GM23338 (cell line): ENCODE results near the gene NME4. TPM values are rescaled to one million over a fixed set of nuclear protein-coding genes. Genes with fewer than 3 reads are reported as not detected.

Experiments
- ATAC-seq: fragments of 200-7000 bp; cut with Tn5 transposase; 3 replicates; pipeline ENCODE4 v1.9.1; 2020
- DNase-seq: peaks from one replicate; pipeline ENCODE4 v3.0.0-alpha.2; 2015; ENCODE audit warnings: low spot score
- H2AFZ ChIP-seq: fragments of 200-600 bp; sonication (generic); 2 replicates; pipeline ENCODE4 v1.8.0; 2016; ENCODE audit warnings: antibody characterized with exemption, mild to moderate bottlenecking, moderate library complexity
- H3F3A ChIP-seq: fragments of 200-600 bp; sonication (generic); replicated peaks from 2 replicates; pipeline ENCODE4 v1.8.0; 2017; ENCODE audit warnings: antibody characterized with exemption, mixed run types, low read depth
- H3K27ac ChIP-seq: fragments of 200-600 bp; sonication (generic); 2 replicates; pipeline ENCODE4 v1.6.1; 2016; ENCODE audit warnings: low read depth
- H3K27me3 ChIP-seq: fragments of 200-600 bp; sonication (generic); 2 replicates; pipeline ENCODE4 v1.8.0; 2016; ENCODE audit warnings: mild to moderate bottlenecking, mixed run types, moderate library complexity; ENCODE audit not compliant: insufficient read depth
- H3K36me3 ChIP-seq: fragments of 200-600 bp; sonication (generic); 2 replicates; pipeline ENCODE4 v1.8.0; 2016; ENCODE audit warnings: mild to moderate bottlenecking; ENCODE audit not compliant: insufficient read depth
- H3K4me1 ChIP-seq: fragments of 200-600 bp; sonication (generic); 2 replicates; pipeline ENCODE4 v1.8.0; 2016; ENCODE audit warnings: mild to moderate bottlenecking, moderate library complexity; ENCODE audit not compliant: insufficient read depth
- H3K4me2 ChIP-seq: fragments of 200-600 bp; sonication (generic); 2 replicates; pipeline ENCODE4 v1.7.1; 2017; ENCODE audit warnings: mixed run types
- H3K4me3 ChIP-seq: fragments of 200-600 bp; sonication (generic); 2 replicates; pipeline ENCODE4 v1.6.1; 2016; ENCODE audit warnings: mixed run types
- H3K79me2 ChIP-seq: fragments of 200-600 bp; sonication (generic); replicated peaks from 2 replicates; pipeline ENCODE4 v1.8.0; 2017; ENCODE audit warnings: mild to moderate bottlenecking; ENCODE audit not compliant: insufficient read depth
- H3K9me2 ChIP-seq: fragments of 200-600 bp; sonication (generic); 2 replicates; pipeline ENCODE4 v1.8.0; 2017; ENCODE audit not compliant: insufficient read depth
- H4K20me1 ChIP-seq: fragments of 200-600 bp; sonication (generic); replicated peaks from 2 replicates; pipeline ENCODE4 v1.8.0; 2017; ENCODE audit warnings: mild to moderate bottlenecking; ENCODE audit not compliant: insufficient read depth
- H3K27ac Mint-ChIP-seq: 2 replicates; pipeline ENCODE4 v1.8.0; 2020; ENCODE audit warnings: inconsistent platforms, mild to moderate bottlenecking, moderate library complexity, mixed read lengths
- H3K27me3 Mint-ChIP-seq: 3 replicates; pipeline ENCODE4 v1.8.0; 2022; ENCODE audit warnings: low read depth, mild to moderate bottlenecking, moderate library complexity, mixed read lengths, inconsistent platforms; ENCODE audit not compliant: insufficient read depth, poor library complexity
- H3K36me3 Mint-ChIP-seq: 3 replicates; pipeline ENCODE4 v1.8.0; 2021; ENCODE audit warnings: low read depth, mild to moderate bottlenecking, inconsistent platforms, moderate library complexity, mixed read lengths
- H3K4me1 Mint-ChIP-seq: 3 replicates; pipeline ENCODE4 v1.8.0; 2020; ENCODE audit warnings: mild to moderate bottlenecking, inconsistent platforms, mixed read lengths
- H3K4me3 Mint-ChIP-seq: 3 replicates; pipeline ENCODE4 v1.8.0; 2021; ENCODE audit warnings: moderate library complexity, mild to moderate bottlenecking, inconsistent platforms, mixed read lengths
- H3K9me3 Mint-ChIP-seq: 3 replicates; pipeline ENCODE4 v1.8.0; 2020; ENCODE audit warnings: moderate library complexity, mild to moderate bottlenecking, inconsistent platforms, mixed read lengths
- CREB1 ChIP-seq: fragments of 250-450 bp; sonication (Bioruptor Pico); IDR thresholded peaks from 2 replicates; pipeline ENCODE4 v1.5.0; 2020; ENCODE audit warnings: low read depth, mild to moderate bottlenecking, moderate library complexity
- EZH2 ChIP-seq: fragments of 200-600 bp; sonication (generic); IDR thresholded peaks from one replicate; pipeline ENCODE4 v1.8.0; 2017; ENCODE audit warnings: antibody characterized with exemption, mild to moderate bottlenecking, low read depth; ENCODE audit not compliant: unreplicated experiment
- EZH2phosphoT487 ChIP-seq: fragments of 200-600 bp; sonication (generic); IDR thresholded peaks from one replicate; pipeline ENCODE4 v1.8.1; 2018; ENCODE audit warnings: antibody characterized with exemption; ENCODE audit not compliant: unreplicated experiment
- JUNB ChIP-seq: IDR thresholded peaks from one replicate; pipeline ENCODE4 v1.6.1; 2016; ENCODE audit warnings: antibody characterized with exemption; ENCODE audit not compliant: unreplicated experiment
- NANOG ChIP-seq: IDR thresholded peaks from 2 replicates; pipeline ENCODE4 v1.6.1; 2016; ENCODE audit warnings: antibody characterized with exemption, borderline replicate concordance
- POLR2AphosphoS5 ChIP-seq: IDR thresholded peaks from 2 replicates; pipeline ENCODE4 v1.6.1; 2016; ENCODE audit warnings: antibody characterized with exemption, low read depth
- STAT1 ChIP-seq: IDR thresholded peaks from one replicate; pipeline ENCODE4 v1.6.1; 2016; ENCODE audit warnings: antibody characterized with exemption; ENCODE audit not compliant: unreplicated experiment
- ZNF114 ChIP-seq: fragments of 250-450 bp; sonication (Bioruptor Pico); IDR thresholded peaks from 2 replicates; pipeline ENCODE4 v1.5.0; 2020; ENCODE audit warnings: mild to moderate bottlenecking, moderate library complexity
- ZNF331 ChIP-seq: fragments of 250-450 bp; sonication (Bioruptor Pico); IDR thresholded peaks from 2 replicates; pipeline ENCODE4 v1.5.0; 2020; ENCODE audit warnings: low read depth, mild to moderate bottlenecking, moderate library complexity
- polyA plus RNA-seq: library from polyadenylated mRNA; unstranded; fragments of >200 nt; fragmentation: Nextera tagmentation; extraction: Ambion mirVana; gene quantifications from 2 replicates; pipeline ENCODE4 v1.2.1, GENCODE V29; 2016
- total RNA-seq: library from RNA; depleted of rRNA; stranded (reverse); fragments of >200 nt; shearing (Covaris generic); gene quantifications from 2 replicates; pipeline ENCODE4 v1.2.3, GENCODE V29; 2014
- TF ChIP-seq, protein P1 (sequence below): fragments of 250-450 bp; sonication (Bioruptor Pico); IDR thresholded peaks from 2 replicates; pipeline ENCODE4 v1.5.0; 2020; ENCODE audit warnings: mild to moderate bottlenecking, moderate library complexity
- TF ChIP-seq, protein P2 (sequence below), 2 experiments: fragments of 200-600 bp in 1 of 2; sonication (generic) in 1 of 2; conservative IDR thresholded peaks; 2 replicates each; pipeline versions ENCODE4 v1.5.1 to v1.6.1; 2016 to 2017; ENCODE audit warnings: antibody characterized with exemption in 2 of 2, low read depth in 2 of 2, mild to moderate bottlenecking in 2 of 2, moderate library complexity in 1 of 2
- TF ChIP-seq, protein P3 (sequence below): IDR thresholded peaks from 2 replicates; pipeline ENCODE4 v1.6.1; 2016; ENCODE audit warnings: antibody characterized with exemption
- TF ChIP-seq, protein P4 (sequence below): IDR thresholded peaks from one replicate; pipeline ENCODE4 v1.6.1; 2018; ENCODE audit warnings: antibody characterized with exemption; ENCODE audit not compliant: unreplicated experiment

NME4 gene
- total and polyA plus RNA-seq, 2 experiments from 2014 or later, result 249 to 511 TPM

DNA sequence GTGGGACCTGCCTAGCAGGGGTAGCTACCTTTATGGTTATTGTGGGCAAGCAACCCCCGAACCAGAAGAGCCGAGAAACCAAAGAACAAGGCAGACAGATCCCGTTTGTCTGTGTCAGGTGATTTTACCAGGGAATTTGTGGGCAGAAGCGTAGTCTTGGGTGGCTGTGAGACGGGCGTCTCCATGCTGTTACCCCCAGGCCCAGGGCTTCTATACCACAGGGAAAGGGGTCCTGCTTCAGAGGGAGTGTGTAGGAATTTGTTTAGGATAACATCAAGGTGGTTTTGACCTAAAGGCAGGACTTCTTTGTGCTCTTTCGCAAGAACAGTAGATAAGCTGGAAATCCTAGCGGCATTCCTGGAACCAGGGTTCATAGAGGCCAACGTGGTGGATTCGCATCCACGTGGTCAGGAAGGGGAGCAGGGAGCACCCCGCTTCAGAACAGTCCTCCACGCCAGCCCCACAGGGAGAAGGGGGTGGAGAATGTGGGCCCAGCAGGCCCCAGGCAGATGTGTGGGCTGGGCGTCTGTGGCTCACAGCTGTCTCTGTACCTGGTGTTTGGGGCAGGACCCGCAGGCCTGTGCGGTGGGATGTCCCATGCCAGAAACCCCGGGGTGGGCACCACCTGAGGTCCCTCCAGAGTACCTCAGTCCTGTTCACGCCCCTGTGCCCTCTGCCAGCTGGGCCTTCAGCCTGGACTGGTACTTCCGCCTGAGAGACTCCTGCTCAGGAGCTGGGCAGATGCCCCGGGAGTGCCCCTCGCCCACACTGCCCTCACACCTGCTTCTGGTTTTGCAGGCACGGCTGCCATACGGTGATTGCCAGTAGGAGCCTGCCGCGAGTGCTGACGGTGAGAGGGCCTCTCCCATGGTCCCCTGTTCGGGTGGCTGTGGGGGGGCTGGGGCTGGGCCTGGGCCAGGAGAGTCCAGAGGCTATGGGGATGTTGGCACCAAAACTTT lies 8.8 kb downstream of the NME4 start:
- H3K4me1 Mint-ChIP-seq, result no peaks in the 10 kb centered on the region
- H3K4me3 Mint-ChIP-seq, result no peak overlapping the region

More for the DNA sequence above, 8.8 kb downstream of the NME4 start:
- Mint-ChIP-seq H3K9me3 (no peaks in the 10 kb centered on the region; the same call in 2 of the 3 replicates), H3K36me3 (no peaks in the 10 kb centered on the region), H3K27me3 (peaks cover 5% of the 10 kb centered on the region), H3K27ac (no peak overlapping the region)
- Histone ChIP-seq H3K4me2 (no peak overlapping the region), H3K27me3 (no peaks in the 10 kb centered on the region), H4K20me1 (no peaks in the 10 kb centered on the region), H3K4me1 (peaks cover 3% of the 10 kb centered on the region; the same call in 1 of the 2 replicates), H3K79me2 (peaks cover 5% of the 10 kb centered on the region; the same call in 1 of the 2 replicates), H3K9me2 (no peaks in the 10 kb centered on the region), H2AFZ (no peak overlapping the region), H3F3A (0 out of 2 replicates have a peak, but pooled peaks cover 10% of the 10 kb centered on the region), H3K36me3 (no peaks in the 10 kb centered on the region; the same call in 1 of the 2 replicates), H3K27ac (0 out of 2 replicates have a peak overlapping the region, but pooled peaks have one; percentile 9), H3K4me3 (no peak overlapping the region)
- TF ChIP-seq, protein P1, sequence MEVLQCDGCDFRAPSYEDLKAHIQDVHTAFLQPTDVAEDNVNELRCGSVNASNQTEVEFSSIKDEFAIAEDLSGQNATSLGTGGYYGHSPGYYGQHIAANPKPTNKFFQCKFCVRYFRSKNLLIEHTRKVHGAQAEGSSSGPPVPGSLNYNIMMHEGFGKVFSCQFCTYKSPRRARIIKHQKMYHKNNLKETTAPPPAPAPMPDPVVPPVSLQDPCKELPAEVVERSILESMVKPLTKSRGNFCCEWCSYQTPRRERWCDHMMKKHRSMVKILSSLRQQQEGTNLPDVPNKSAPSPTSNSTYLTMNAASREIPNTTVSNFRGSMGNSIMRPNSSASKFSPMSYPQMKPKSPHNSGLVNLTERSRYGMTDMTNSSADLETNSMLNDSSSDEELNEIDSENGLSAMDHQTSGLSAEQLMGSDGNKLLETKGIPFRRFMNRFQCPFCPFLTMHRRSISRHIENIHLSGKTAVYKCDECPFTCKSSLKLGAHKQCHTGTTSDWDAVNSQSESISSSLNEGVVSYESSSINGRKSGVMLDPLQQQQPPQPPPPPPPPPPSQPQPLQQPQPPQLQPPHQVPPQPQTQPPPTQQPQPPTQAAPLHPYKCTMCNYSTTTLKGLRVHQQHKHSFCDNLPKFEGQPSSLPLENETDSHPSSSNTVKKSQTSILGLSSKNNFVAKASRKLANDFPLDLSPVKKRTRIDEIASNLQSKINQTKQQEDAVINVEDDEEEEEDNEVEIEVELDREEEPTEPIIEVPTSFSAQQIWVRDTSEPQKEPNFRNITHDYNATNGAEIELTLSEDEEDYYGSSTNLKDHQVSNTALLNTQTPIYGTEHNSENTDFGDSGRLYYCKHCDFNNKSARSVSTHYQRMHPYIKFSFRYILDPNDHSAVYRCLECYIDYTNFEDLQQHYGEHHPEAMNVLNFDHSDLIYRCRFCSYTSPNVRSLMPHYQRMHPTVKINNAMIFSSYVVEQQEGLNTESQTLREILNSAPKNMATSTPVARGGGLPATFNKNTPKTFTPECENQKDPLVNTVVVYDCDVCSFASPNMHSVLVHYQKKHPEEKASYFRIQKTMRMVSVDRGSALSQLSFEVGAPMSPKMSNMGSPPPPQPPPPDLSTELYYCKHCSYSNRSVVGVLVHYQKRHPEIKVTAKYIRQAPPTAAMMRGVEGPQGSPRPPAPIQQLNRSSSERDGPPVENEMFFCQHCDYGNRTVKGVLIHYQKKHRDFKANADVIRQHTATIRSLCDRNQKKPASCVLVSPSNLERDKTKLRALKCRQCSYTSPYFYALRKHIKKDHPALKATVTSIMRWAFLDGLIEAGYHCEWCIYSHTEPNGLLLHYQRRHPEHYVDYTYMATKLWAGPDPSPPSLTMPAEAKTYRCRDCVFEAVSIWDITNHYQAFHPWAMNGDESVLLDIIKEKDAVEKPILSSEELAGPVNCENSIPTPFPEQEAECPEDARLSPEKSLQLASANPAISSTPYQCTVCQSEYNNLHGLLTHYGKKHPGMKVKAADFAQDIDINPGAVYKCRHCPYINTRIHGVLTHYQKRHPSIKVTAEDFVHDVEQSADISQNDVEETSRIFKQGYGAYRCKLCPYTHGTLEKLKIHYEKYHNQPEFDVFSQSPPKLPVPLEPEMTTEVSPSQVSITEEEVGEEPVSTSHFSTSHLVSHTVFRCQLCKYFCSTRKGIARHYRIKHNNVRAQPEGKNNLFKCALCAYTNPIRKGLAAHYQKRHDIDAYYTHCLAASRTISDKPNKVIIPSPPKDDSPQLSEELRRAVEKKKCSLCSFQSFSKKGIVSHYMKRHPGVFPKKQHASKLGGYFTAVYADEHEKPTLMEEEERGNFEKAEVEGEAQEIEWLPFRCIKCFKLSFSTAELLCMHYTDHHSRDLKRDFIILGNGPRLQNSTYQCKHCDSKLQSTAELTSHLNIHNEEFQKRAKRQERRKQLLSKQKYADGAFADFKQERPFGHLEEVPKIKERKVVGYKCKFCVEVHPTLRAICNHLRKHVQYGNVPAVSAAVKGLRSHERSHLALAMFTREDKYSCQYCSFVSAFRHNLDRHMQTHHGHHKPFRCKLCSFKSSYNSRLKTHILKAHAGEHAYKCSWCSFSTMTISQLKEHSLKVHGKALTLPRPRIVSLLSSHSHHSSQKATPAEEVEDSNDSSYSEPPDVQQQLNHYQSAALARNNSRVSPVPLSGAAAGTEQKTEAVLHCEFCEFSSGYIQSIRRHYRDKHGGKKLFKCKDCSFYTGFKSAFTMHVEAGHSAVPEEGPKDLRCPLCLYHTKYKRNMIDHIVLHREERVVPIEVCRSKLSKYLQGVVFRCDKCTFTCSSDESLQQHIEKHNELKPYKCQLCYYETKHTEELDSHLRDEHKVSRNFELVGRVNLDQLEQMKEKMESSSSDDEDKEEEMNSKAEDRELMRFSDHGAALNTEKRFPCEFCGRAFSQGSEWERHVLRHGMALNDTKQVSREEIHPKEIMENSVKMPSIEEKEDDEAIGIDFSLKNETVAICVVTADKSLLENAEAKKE (CRISPR knock-in tag), result no peak
- TF ChIP-seq ZNF114, result no peak
- no peak for TF ChIP-seq CREB1 (CRISPR knock-in tag)
- no peak for TF ChIP-seq STAT1
- TF ChIP-seq EZH2phosphoT487, result no peak
- TF ChIP-seq ZNF331 (CRISPR knock-in tag), result no peak
- no peak for TF ChIP-seq EZH2
- TF ChIP-seq, protein P2, sequence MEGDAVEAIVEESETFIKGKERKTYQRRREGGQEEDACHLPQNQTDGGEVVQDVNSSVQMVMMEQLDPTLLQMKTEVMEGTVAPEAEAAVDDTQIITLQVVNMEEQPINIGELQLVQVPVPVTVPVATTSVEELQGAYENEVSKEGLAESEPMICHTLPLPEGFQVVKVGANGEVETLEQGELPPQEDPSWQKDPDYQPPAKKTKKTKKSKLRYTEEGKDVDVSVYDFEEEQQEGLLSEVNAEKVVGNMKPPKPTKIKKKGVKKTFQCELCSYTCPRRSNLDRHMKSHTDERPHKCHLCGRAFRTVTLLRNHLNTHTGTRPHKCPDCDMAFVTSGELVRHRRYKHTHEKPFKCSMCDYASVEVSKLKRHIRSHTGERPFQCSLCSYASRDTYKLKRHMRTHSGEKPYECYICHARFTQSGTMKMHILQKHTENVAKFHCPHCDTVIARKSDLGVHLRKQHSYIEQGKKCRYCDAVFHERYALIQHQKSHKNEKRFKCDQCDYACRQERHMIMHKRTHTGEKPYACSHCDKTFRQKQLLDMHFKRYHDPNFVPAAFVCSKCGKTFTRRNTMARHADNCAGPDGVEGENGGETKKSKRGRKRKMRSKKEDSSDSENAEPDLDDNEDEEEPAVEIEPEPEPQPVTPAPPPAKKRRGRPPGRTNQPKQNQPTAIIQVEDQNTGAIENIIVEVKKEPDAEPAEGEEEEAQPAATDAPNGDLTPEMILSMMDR (conservative IDR thresholded peaks at IDR 0.05; ENCODE audit: low read depth in 2 of 2), result no peak
- TF ChIP-seq, protein P3, sequence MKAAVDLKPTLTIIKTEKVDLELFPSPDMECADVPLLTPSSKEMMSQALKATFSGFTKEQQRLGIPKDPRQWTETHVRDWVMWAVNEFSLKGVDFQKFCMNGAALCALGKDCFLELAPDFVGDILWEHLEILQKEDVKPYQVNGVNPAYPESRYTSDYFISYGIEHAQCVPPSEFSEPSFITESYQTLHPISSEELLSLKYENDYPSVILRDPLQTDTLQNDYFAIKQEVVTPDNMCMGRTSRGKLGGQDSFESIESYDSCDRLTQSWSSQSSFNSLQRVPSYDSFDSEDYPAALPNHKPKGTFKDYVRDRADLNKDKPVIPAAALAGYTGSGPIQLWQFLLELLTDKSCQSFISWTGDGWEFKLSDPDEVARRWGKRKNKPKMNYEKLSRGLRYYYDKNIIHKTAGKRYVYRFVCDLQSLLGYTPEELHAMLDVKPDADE, result no peak
- TF ChIP-seq, protein P4, sequence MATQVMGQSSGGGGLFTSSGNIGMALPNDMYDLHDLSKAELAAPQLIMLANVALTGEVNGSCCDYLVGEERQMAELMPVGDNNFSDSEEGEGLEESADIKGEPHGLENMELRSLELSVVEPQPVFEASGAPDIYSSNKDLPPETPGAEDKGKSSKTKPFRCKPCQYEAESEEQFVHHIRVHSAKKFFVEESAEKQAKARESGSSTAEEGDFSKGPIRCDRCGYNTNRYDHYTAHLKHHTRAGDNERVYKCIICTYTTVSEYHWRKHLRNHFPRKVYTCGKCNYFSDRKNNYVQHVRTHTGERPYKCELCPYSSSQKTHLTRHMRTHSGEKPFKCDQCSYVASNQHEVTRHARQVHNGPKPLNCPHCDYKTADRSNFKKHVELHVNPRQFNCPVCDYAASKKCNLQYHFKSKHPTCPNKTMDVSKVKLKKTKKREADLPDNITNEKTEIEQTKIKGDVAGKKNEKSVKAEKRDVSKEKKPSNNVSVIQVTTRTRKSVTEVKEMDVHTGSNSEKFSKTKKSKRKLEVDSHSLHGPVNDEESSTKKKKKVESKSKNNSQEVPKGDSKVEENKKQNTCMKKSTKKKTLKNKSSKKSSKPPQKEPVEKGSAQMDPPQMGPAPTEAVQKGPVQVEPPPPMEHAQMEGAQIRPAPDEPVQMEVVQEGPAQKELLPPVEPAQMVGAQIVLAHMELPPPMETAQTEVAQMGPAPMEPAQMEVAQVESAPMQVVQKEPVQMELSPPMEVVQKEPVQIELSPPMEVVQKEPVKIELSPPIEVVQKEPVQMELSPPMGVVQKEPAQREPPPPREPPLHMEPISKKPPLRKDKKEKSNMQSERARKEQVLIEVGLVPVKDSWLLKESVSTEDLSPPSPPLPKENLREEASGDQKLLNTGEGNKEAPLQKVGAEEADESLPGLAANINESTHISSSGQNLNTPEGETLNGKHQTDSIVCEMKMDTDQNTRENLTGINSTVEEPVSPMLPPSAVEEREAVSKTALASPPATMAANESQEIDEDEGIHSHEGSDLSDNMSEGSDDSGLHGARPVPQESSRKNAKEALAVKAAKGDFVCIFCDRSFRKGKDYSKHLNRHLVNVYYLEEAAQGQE, result no peak
- no peak for TF ChIP-seq NANOG
- TF ChIP-seq JUNB, result no peak
- no peak for TF ChIP-seq POLR2AphosphoS5
- DNase-seq, result no peak
- no peak for ATAC-seq
